GM18907 (cell line): Measurements from ENCODE around the gene ARF6.
"Not testable (repeated sequence)": the region's sequence is repeated elsewhere in the genome, so short reads cannot be mapped to it uniquely, and the experiment has no call there.

Experiments used
- ATAC-seq: cut with Tn5 transposase; IDR thresholded peaks from one replicate; pipeline ENCODE4 v1.9.1; 2021; ENCODE audit warnings: mild to moderate bottlenecking, moderate library complexity; ENCODE audit not compliant: unreplicated experiment

Gene ARF6

GRCh38 chr14:49875640-49876198 is 17.2 kb upstream of the ARF6 start:
- ATAC-seq = no peak

GRCh38 chr14:49876563-49877127 is 16.2 kb upstream of the ARF6 start:
- ATAC-seq = no peak

GRCh38 chr14:49879646-49880204 is 13.2 kb upstream of the ARF6 start:
- peak; percentile 85 for ATAC-seq

- no peak for ATAC-seq
These were observed 12.4 kb upstream of the ARF6 start for GRCh38 chr14:49880267-49881064.

- no peak for ATAC-seq
These were observed 11.4 kb upstream of the ARF6 start for GRCh38 chr14:49881350-49882001.

- ATAC-seq = no peak
These were observed 9.8 kb upstream of the ARF6 start for GRCh38 chr14:49882826-49883694.

GRCh38 chr14:49886523-49886922 is 6.4 kb upstream of the ARF6 start:
- ATAC-seq = no peak

- no peak for ATAC-seq
These were observed 4.6 kb upstream of the ARF6 start for GRCh38 chr14:49888293-49888692.

GRCh38 chr14:49892301-49892635 is 614 bp upstream of the ARF6 start:
- ATAC-seq = peak; percentile 38

GRCh38 chr14:49893309-49894213 is 679 bp downstream of the ARF6 start:
- ATAC-seq = peak; percentile 49

- not testable (repeated sequence) for ATAC-seq
These were observed 1.6 kb downstream of the ARF6 start for GRCh38 chr14:49894214-49895107.

- ATAC-seq = no peak
These were observed 2.6 kb downstream of the ARF6 start for GRCh38 chr14:49895480-49895879.

- not testable (repeated sequence) for ATAC-seq
These were observed 3.4 kb downstream of the ARF6 start for GRCh38 chr14:49896272-49896671.

- ATAC-seq = no peak
These were observed 4.1 kb downstream of the ARF6 start for GRCh38 chr14:49896966-49897365.

- ATAC-seq = no peak
These were observed 4.5 kb downstream of the ARF6 start for GRCh38 chr14:49897414-49897813.

- ATAC-seq = no peak
These were observed 5.1 kb downstream of the ARF6 start for GRCh38 chr14:49897965-49898364.

- ATAC-seq = no peak
These were observed 5.6 kb downstream of the ARF6 start for GRCh38 chr14:49898485-49898884.

GRCh38 chr14:49900973-49901372 is 8.1 kb downstream of the ARF6 start:
- ATAC-seq = no peak
